ENCODE measurements around the gene OSBPL6. TPM values are rescaled to one million over a fixed set of nuclear protein-coding genes. Genes with fewer than 3 reads are reported as not detected.

The OSBPL6 gene
- total RNA-seq, 4 donors from 2014 or later, result 11.6 to 51.1 (median 40.7) TPM

DNA sequence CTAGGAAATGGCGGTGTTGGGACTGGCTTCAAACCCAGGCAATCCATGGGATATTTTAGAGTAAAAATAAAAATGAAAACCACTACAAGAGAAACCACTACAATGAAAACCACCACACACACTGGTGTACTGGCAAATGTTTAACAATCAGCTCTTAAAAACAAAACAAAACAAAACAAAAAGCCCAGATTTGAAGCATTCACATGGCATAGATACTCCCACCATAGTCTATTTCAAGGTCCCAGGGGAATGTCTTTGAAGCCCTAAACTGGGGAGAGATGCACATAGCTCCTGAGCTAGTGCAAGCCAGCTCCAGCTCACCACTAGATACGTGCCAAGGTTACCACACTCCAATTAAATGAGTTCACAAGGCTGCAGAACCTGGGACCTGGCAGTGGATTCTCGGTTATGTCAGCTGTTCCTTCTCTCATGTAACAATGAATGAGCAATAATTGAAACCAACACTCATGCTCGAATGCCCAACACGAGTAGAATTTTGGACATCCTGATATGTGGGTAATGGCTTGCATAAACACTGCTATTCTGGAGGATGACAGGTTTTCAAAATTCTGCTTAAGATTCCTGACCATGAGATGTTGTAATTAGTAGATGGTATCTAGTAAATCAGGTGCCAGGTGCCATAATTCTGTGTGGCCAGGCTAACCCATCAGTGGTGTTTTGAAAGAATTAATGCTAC, 102.2 kb downstream of the OSBPL6 start:
- ATAC-seq, result peak; percentile 92 to 97
- Histone ChIP-seq H3K4me3 (no peak overlapping the region), H3K4me1 (peaks cover 33 to 42% of the 10 kb centered on the region in 2 donors), H3K27ac (peak overlapping the region; percentile 77 to 87 (median 78)), H3K9me3 (no peaks in the 10 kb centered on the region), H3K27me3 (no peaks in the 10 kb centered on the region), H3K36me3 (no peaks in the 10 kb centered on the region)
- DNase-seq, result peak; percentile 83 to 92
- intact Hi-C loops (cut with DNase I; ENCODE audit: low total_unique reads) (loop anchor here (2.0 to 5.0 kb wide), 2 partner anchors 102 to 116 kb away; partner anchors contain the start of gene OSBPL6), in situ Hi-C loops (cut with MboI; ENCODE audit: low sequenced_read_pairs in 4 of 4) (loop anchor here in 1 of 4 donors (25.0 kb wide), 1 partner anchor 159 kb away; no protein-coding TSS in a partner anchor)
- TF ChIP-seq CTCF (IDR thresholded peaks at IDR 0.05 in 4 of 5, conservative IDR thresholded peaks at IDR 0.05 in 1 of 5), result no peak
- no peak for TF ChIP-seq POLR2A (IDR thresholded peaks at IDR 0.05)

DNA sequence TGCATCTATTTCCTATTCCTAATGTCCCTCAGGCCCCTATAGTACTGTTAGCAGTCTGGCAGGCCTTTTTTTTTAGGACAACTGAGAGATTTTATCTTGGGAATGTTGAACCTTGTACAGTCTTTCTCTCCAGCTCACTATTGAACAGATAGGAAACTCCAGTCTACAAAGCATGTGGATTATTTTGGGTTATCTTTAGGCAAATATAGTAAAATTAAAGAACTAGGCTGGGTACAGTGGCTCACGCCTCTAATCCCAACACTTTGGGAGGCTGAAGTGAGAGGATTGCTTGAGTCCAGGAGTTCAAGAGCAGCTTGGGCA, 102.7 kb downstream of the OSBPL6 start:
- TF ChIP-seq POLR2A (IDR thresholded peaks at IDR 0.05) (no peak), CTCF (IDR thresholded peaks at IDR 0.05 in 4 of 5, conservative IDR thresholded peaks at IDR 0.05 in 1 of 5) (no peak)
- Histone ChIP-seq H3K4me3 (no peak overlapping the region), H3K9me3 (no peaks in the 10 kb centered on the region), H3K4me1 (peaks cover 38 to 42% of the 10 kb centered on the region in 2 donors), H3K27ac (peak overlapping the region; percentile 77 to 87 (median 78)), H3K27me3 (no peaks in the 10 kb centered on the region), H3K36me3 (no peaks in the 10 kb centered on the region)
- in situ Hi-C loops (cut with MboI; ENCODE audit: low sequenced_read_pairs in 4 of 4) (loop anchor here in 1 of 4 donors (25.0 kb wide), 1 partner anchor 160 kb away; no protein-coding TSS in a partner anchor), intact Hi-C loops (cut with DNase I; ENCODE audit: low total_unique reads) (loop anchor here (2.0 to 5.0 kb wide), 2 partner anchors 102 to 115 kb away; partner anchors contain the start of gene OSBPL6)
- ATAC-seq, result no peak
- DNase-seq, result no peak

DNA sequence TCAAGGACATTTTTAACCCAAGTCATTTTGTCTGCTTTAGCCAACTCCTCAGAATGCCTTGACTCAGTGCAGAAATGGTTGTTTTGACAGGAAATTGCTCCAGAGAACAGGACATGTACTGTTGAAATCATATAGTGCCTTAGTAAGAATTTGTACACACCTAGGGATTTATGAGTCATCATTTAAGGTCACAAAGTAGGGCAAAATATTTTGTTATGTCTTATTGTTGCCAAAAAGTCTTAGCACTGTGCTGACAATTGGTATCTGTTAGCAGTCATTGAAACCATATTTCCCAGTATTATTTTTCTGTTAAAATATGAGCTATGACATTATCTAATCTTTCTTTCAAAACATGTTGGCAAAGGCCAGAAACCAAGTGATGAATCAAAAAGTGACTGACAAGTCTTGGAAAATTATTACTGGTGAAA, 104.5 kb downstream of the OSBPL6 start:
- H3K27ac ChIP-seq, result peak overlapping the region; percentile 55 to 87 (median 70)

GRCh38 chr2:178301649-178302238, 107.4 kb downstream of the OSBPL6 start:
- DNase-seq (no peak), ATAC-seq (no peak)
- TF ChIP-seq CTCF (IDR thresholded peaks at IDR 0.05 in 4 of 5, conservative IDR thresholded peaks at IDR 0.05 in 1 of 5) (no peak), POLR2A (IDR thresholded peaks at IDR 0.05) (no peak)
- H3K4me3 ChIP-seq, result no peak overlapping the region
- intact Hi-C loops (cut with DNase I; ENCODE audit: low total_unique reads) (no loop called here), in situ Hi-C loops (cut with MboI; ENCODE audit: low sequenced_read_pairs in 4 of 4) (no loop called here)
- peak overlapping the region in 2 of 4 donors; percentile 23 to 87 for H3K27ac ChIP-seq
- H3K36me3 ChIP-seq, result no peaks in the 10 kb centered on the region
- H3K27me3 ChIP-seq, result no peaks in the 10 kb centered on the region
- peaks cover 32 to 36% of the 10 kb centered on the region in 2 donors for H3K4me1 ChIP-seq
- H3K9me3 ChIP-seq, result no peaks in the 10 kb centered on the region

More for the DNA sequence above, 104.5 kb downstream of the OSBPL6 start:
- Histone ChIP-seq H3K9me3 (no peaks in the 10 kb centered on the region), H3K4me3 (no peak overlapping the region), H3K4me1 (peaks cover 40 to 42% of the 10 kb centered on the region in 2 donors), H3K36me3 (no peaks in the 10 kb centered on the region), H3K27me3 (no peaks in the 10 kb centered on the region)
- in situ Hi-C loops (cut with MboI; ENCODE audit: low sequenced_read_pairs in 4 of 4) (loop anchor here in 1 of 4 donors (25.0 kb wide), 1 partner anchor 161 kb away; no protein-coding TSS in a partner anchor), intact Hi-C loops (cut with DNase I; ENCODE audit: low total_unique reads) (loop anchor here (5.0 kb wide), 1 partner anchor 114 kb away; no protein-coding TSS in a partner anchor)
- peak; percentile 43 to 68 for ATAC-seq
- TF ChIP-seq CTCF (IDR thresholded peaks at IDR 0.05 in 4 of 5, conservative IDR thresholded peaks at IDR 0.05 in 1 of 5) (no peak), POLR2A (IDR thresholded peaks at IDR 0.05) (no peak)
- no peak for DNase-seq

Data from gastrocnemius medialis (tissue), 4 donors.